NCI-H460 (cell line): ENCODE measurements around the gene KRTAP10-9. TPM values are rescaled to one million over a fixed set of nuclear protein-coding genes. Genes with fewer than 3 reads are reported as not detected.
"Not testable (repeated sequence)": the region's sequence is repeated elsewhere in the genome, so short reads cannot be mapped to it uniquely, and the experiment has no call there.

Experiments
- DNase-seq: peaks from one replicate; pipeline ENCODE4 v3.0.0-alpha.2; 2016; ENCODE audit warnings: low read depth; ENCODE audit errors: extremely low read depth
- polyA plus RNA-seq: library from polyadenylated mRNA; depleted of rRNA; stranded (reverse); fragments of >200 nt; gene quantifications from 2 replicates; pipeline ENCODE4 v1.2.3, GENCODE V29; 2014; cell fraction: nucleus; rRNA removed
- total RNA-seq: library from RNA; depleted of rRNA; stranded (reverse); fragments of >200 nt; shearing (Covaris generic); gene quantifications from 2 replicates; pipeline ENCODE4 v1.2.3, GENCODE V29; 2014; rRNA removed

The KRTAP10-9 gene, protein sequence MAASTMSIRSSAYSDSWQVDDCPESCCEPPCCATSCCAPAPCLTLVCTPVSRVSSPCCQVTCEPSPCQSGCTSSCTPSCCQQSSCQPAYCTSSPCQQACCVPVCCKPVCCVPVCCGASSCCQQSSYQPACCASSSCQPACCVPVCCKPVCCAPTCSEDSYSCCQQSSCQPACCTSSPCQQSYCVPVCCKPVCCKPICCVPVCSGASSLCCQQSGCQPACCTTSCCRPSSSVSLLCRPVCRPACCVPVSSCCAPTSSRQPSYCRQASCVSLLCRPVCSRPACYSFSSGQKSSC
- not detected in 2 replicates for total RNA-seq
- not detected in 2 replicates for polyA plus RNA-seq

DNA sequence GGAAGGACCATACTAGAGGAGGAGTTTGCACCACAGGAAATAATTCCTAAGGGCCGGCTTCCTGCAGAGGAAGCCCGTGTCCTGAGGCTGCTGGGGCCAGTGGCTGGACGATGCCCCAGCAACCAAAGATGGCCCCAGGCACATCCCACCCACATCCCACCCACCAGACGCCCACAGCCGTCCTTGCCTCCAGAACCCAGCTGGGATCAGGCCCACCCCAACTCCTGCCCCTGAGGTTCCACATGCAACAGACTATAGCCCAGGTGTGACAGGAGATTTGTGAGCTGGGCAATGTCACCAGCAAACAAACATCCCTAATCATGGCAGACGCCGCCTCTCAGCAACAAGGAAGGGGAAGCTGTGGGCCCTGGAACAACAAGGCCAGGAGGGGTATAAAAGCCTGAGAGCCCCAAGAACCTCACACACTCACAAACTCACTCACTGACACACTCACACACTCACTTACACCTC lies at the start of gene KRTAP10-9:
KRTAP10-9 (plus strand) TSS at position 421 of the 471 bp plus-strand sequence. CDS start 79 bp downstream, outside the sequence.
- DNase-seq = no peak

DNA sequence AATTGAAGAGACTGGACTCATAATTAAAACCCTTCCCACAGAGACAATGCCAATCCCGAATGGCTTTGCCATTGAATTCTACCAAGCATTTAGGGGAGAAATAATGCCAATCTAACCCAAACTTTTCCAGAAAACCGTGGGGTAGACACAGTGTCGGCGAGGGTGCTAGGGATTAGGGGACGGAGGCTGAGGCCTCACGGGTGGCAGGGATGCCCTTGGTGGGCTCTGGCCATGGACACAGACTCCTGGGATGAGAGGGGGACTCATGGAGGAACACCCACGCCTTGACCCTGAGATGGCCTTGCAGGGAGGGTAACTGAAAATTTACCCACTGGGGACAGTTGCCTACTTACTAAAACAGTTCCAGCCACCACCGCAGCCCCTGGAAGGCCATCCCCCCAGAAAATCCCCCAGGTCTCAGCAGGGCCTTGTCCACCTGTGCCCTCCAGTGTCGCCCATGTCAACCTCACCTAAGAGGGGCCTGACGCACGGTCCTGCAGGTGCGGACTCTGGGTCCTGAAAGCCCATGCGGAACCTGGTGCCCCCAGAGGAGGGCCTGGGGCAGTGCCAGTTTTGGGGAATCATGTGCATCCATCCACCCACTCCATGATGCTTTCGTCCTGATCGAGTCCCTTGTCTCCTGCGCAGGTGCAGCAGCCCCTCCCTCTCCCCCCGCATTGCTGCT lies 48.4 kb upstream of the KRTAP10-9 start:
- no peak for DNase-seq

DNA sequence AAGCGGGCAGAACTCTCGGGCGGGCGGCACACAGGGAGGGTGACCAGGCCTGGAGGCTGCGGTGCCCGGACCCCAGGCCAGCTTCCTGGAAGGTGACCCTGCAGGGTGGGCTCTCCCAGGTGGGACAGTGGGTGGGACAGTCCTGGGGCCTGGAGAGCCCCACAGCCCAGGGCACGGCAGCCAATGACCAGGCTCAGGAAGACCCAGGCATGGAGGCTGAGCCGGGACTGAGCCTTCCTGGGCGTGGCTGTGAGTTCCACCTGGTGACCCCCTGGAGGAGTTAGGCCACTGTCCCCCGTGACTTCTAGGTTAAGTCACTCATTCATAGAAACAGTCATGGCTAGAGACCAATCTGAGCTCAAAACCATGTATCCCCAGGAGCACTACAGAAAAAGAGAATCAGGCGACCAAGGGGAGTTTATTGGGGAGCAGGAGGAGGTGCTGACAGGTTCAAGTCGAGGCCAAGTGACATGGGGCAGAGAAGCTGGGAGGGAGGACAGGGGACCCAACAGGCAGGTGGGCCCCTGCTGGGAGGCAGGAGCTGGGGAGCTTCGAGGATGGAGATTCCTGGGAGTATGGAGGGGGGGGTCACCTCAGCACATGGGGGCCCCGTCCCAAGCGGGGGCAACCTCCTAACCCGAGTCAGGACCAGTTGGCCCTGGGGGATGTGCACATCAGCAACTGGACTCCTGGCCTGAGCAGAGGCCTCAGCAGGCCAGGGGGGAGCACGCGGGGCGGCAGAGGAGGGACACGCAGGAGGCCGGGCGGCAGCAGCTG lies 47.6 kb upstream of the KRTAP10-9 start:
- no peak for DNase-seq

- DNase-seq = no peak
Measured at GRCh38 chr21:44579833-44580144, 47.1 kb upstream of the KRTAP10-9 start.

DNA sequence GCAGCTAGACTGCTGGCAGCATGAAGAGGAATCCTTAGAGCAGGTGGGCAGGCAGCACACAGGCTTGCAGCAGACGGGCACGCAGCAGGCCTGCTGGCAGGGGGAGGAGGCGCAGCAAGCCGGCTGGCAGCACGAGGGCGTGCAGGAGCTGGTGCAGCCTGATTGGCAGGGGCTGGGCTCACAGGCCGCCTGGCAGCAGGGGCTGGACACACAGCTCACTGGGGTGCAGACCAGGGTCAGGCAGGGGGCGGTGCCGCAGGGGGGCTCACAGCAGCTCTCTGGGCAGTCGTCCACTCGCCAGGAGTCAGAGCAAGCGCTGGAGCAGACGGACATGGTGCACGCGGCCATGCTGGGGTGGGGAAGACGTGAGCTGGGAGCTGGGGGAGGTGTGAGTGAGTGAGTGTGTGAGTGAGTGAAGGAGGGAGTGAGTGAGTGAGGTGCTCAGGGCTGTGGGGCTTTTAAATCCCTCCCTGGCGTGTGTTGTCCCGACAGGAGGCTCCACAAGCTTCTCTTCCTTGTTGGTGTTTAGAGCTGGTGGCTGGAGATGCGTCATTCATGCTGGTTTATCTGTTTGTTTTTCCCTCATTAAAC lies 46.6 kb upstream of the KRTAP10-9 start, which contains the start of gene KRTAP10-5:
KRTAP10-5 (minus strand) TSS at position 374 of the 591 bp plus-strand sequence; CDS start at position 348, 26 bp downstream.
- DNase-seq = not testable (repeated sequence)

GRCh38 chr21:44581158-44581557 lies 45.7 kb upstream of the KRTAP10-9 start:
- no peak for DNase-seq

GRCh38 chr21:44582055-44582454 lies 44.8 kb upstream of the KRTAP10-9 start:
- no peak for DNase-seq

DNA sequence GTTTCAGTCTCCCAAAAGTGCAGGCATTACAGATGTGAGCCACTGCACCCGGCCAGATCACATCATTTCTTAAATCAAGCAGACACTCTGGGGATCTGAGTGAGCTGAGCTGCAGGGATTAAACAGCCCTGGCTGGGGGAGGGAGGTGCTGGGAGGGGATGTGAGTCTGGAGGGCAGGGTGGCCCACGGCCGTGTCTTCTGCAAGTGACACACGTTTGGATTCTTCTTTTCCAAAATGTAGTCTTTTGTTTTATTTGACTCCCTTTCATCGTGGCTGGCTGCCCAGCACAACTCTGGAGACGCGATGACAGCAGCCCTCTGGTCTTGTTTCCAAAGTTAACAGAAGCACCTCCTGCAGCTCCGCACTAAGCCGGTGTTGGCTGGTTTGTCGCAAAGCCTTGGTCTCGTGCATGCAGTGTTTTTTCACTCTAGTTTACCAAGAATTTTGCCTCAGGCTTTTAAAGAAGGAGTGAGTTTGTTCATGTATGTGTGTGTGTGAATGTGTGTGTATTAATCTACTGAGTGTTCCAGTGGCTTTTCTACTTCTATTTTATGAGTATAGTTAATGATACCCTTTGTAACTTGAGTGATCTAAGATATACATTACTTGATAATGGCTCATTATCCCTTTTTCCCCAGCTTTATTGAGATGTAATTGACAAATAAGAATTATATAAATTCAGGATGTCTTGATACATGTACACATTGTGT lies 43.6 kb upstream of the KRTAP10-9 start:
- no peak for DNase-seq

- DNase-seq = no peak
Measured at GRCh38 chr21:44583800-44584147, 43.1 kb upstream of the KRTAP10-9 start.

DNA sequence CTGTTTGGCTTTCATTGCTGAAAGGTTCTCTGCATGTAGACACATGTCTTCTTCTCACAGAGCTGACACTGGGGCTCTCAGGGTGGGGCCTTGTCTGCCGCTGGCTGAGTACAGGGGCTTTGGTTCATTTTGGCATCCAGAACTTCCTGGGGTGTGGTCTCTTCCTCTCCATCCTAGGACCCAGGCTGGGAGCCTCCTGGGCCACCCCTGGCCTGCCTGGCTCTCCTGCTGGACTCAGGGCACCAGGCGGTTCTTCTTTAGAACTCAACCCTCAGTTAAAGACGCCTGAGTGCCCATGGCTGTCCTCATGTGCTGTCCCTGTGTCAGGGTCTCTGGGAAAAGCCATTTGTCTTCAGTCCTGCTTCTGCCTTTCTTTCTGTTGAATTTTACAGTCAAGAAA lies 41.0 kb upstream of the KRTAP10-9 start:
- no peak for DNase-seq

DNA sequence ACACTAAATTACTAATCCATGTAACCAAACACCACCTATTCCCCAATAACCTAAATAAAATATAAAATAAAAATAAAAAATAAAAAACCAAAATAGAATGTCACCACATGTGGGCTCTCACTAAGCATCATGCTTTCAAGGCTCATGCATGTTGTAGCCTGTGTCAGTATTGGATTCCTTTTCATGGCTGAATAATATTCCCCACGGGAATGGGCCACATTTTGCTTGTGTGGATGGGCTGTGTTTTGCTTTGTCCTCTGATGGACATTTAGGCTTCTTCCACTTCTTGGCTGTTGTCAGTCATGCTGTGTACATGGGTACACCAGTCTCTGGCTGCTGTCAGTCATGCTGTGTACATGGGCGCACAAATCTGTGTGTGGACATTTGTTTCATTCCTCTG lies 37.8 kb upstream of the KRTAP10-9 start:
- no peak for DNase-seq

DNA sequence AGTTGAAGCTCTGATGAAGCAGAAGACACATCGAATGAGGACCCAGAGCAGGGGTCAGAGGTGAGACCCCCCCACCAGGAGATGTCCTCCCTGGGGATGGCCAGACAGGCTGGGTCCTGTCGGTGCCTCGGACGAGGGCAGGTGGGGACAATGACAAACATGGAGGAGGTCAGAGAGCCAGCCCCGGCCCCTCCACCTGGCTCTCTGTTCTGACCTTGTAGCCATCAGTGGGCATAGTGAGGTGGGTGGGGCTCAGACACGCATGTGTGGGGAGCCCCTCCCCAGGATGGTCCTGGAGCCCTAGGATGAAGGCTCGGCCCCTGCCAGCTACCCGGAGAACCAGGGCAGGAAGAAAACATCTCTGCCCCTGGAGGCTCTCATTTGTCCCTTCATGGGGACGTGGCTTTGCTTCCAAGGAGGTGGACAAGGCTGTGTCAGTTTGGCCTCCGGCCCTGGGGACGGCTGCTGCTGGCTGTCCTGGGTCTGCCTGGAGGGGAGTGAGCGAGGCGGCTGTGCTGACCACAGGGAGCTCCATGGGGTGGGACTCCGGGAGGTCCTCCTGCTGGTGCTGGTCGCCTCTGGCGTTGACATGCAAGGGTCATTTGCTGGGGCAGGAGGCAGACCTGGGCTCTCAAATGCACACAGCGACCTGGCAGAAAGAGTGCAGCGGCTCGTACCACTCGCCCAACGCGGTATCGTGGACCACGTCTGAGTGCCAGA lies 37.1 kb upstream of the KRTAP10-9 start:
- DNase-seq = no peak

- no peak for DNase-seq
Measured at GRCh38 chr21:44590311-44590721, 36.6 kb upstream of the KRTAP10-9 start.

DNA sequence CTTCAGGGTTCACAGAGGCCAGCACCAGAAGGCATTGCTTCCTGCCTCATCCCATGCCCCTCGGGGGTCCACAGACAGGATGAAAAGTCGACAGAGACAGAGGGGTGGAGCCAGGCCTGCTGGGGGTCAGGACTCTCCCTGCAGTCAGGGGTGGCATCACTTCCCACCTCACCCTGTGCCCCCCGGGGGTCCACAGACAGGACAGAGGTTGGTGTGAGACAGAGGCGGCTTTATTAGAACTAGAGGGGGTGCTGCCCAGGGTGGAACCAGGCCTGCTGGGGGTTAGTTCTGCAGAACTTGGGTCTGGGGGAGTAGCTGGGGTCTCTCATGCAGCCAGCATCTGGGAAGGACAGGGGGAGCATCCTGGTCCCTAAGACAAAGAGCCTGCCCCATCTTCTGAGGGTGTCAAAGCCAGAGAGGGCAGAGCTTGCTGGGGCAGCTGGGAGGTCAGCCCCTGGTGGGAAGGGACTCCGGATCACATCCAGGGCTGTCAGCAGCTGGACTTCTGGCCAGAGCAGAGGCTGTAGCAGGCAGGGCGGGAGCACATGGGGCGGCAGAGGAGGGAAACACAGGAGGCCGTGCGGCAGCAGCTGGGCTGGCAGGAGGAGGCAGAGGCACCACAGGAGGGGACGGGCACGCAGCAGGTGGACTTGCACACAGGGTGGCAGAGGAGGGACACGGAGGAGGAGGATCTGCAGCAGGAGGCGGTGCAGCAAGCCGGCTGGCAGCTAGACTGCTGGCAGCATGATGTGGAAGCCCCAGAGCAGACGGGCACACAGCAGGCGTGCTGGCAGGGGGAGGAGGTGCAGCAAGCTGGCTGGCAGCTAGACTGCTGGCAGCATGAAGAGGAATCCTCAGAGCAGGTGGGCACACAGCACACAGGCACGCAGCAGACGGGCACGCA lies 35.7 kb upstream of the KRTAP10-9 start:
- not testable (repeated sequence) for DNase-seq

GRCh38 chr21:44591801-44592130 lies 35.1 kb upstream of the KRTAP10-9 start:
- DNase-seq = not testable (repeated sequence)

GRCh38 chr21:44592446-44593311 lies 34.2 kb upstream of the KRTAP10-9 start, which contains the start of gene KRTAP10-6:
KRTAP10-6 (minus strand) TSS chr21:44592505; CDS start chr21:44592484, 21 bp downstream.
- no peak for DNase-seq

- no peak for DNase-seq
Measured at GRCh38 chr21:44593598-44594405, 33.1 kb upstream of the KRTAP10-9 start.
